ENCODE measurements around the gene SPG11.
"Not testable (repeated sequence)": the region's sequence is repeated elsewhere in the genome, so short reads cannot be mapped to it uniquely, and the experiment has no call there.

The SPG11 gene

DNA sequence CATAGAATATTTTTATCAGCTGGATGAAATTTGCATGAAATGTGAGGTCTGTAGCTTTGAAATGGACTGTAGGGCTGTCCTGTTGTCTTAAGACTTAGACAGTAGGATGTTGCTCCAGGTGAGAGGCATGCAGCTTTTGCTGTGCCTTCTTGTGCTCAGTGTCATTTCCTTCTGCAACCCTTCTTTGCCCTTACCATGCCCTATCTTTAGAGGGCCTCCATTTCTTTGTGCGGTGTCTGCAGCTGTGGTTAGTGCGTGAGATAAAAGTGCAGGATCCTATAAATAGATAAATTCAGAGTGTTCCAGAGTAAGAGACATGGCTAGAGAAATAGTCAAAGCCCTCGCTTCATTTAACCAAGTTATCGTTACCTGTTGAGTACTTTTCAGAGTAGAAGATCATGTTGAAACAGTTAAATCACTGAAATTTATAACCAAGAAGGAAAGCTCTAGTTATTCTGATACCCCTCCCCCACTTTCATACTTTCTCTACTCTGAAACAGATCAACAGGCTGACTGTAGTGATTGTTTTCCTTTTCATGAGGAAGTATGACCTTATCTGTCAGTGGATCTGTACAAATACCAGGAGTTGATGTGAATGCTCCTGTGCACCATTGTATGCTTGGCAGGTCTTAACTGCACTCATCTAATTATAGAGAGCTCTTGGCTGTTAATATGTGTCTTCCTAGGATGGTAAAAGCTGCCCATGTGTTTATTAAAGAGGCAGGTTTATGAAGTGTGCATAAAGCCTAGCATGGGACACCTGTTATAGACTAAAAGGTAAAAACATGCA, 108.3 kb downstream of the SPG11 start:
- no peak for DNase-seq

DNA sequence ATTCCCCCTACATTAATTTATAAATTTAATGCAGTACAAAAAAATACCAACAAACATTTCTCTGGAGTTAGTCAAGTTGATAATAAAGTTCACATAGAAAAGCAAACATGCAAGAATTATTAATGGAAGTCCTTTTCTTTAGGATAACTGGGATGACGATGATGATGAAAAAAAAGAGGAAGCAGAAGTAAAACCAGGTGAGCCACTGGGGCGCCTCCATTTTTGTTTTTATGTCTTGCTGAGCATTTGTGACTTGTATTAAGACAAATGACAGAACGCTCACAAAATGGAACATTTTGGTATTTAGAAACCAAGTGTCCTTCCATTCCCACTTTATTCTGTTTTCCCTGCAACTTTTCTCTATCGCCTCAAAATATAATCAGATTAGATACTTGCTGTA, 112.7 kb downstream of the SPG11 start:
- no peak for DNase-seq

DNA sequence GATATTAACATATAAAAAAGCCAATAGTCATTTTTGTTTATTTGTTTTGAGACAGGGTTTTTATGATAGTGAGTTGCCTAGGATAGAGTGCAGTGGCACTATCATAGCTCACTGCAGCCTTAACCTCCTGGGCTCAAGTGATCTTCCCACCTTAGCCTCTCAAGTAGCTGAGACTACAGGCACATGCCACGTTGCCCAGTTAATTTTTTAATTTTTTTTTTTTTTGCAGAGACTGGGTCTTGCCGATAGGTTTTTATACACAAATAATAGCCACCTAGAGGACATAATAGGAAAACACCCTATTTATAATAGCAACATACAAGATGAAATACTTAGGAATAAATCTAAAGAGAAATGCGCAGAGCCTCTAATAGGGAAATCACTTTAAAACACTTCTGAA, 113.2 kb downstream of the SPG11 start:
- DNase-seq = peak; percentile 7

DNA sequence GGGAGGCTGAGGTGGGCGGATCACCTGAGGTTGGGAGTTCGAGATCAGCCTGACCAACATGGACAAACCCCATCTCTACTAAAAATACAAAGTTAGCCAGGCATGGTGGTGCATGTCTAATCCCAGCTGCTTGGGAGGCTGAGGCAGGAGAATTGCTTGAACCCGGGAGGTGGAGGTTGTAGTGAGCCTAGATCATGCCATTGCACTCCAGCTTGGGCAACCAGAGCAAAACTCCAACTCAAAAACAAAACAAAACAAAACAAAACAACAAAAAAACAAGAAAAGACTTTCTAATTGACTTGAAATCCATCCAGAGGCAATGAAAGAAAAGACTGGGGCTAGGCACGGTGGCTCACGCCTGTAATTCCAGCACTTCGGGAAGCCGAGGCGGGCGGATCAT, 114.3 kb downstream of the SPG11 start:
- DNase-seq = not testable (repeated sequence)

DNA sequence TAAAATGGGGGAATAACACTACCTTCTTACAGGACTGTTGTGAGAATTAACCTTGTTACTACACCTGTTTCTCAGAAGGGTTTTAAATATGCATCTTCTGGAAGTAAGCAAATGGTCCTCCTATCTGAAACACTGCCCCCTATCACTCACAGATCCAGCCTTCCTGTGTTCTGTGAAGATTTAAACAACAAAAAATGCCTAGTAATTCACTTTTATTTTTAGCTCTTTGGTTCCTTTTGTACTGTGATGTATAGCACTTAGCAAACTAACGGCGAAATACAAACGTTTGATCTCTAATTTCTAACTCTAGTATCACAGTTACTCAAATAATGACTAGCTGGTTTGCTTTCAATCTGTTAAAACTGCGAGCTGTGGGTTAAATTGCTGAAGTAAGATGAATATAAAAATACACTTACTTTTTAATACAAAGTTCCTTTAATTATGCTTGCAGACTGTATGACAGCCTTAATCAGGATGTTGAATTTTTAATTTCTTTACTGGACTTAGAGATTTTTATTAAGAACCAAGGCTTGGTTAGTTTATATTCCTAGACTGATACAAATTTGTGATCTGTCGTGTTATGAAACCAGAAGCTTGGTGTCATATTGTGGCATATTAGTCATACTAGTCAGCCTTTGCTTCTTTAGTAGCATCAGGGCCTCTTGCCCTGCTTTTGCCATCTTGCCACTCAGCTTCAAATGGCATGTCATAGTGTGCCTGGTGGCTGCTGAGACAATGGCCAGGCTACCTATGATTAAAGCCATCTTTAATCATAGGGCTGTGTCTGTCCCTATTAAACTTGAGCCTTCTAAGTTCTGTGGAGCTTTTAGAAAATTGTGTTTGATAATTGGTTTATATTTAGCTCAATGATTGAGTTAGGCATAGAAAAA, 117.3 kb downstream of the SPG11 start:
- no peak for DNase-seq

DNA sequence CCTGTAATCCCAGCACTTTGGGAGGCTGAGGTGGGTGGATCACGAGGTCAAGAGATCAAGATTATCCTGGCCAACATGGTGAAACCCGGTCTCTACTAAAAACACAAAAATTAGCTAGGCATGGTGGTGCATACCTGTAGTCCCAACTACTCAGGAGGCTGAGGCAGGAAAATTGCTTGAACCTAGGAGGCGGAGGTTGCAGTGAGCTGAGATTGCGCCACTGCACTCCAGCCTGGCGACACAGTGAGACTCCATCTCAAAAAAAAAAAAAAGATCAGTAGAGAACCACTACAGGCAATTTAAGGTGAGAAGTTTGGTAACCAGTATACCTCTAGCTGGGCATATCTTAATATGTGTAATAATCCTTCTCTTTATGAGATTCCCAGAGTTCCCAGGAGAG, 118.7 kb downstream of the SPG11 start:
- DNase-seq = not testable (repeated sequence)

DNA sequence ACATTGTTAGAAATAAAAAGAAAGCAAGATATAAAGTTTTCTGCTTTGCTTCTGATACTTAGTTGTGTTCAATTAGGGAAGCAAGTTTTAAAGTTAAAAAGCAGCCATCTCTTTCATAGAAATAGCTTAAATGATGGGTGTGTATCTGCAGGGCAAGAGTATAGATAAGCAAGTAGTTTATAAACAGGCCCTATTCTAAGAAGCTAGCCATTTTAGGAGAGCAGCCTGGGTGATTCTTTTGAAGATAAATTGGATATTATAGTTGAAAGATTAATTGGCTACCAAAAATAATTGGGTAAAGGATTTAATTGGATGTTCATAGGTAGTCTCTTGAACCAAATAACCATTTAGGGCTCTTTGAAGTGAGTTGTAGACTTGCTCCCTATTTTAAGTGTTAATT, 120.9 kb downstream of the SPG11 start:
- no peak for DNase-seq

DNA sequence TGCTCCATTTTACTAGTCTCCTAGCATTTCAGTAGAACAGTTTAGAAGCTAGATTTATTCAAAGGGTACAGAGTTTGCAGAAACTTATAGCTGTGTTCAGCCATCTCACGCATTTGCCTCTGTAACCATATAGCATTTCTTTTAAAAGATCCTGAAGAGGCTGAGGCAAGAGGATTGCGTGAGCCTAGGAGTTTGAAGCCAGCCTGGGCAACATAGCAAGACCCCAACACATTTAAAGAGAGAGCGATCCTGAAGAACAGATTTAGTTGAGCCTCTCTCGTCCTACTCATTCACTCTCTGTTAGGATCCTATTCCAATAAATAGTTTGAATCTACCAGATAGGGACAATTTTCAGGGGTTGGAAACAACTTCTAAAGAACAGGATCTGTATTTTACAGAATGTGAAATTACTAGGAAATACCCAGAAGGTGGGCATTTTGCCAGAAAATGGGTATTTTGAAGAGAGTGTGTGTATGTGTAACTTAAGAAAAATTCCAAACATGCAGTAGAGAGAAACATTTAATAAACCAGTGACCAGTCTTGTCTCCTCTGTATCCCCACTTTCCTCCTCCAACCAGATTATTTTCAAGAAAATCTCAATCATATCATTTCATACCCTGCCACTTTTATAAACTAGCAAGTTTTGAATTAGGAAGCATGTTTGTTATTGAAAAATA, 122.0 kb downstream of the SPG11 start:
- DNase-seq = no peak

DNA sequence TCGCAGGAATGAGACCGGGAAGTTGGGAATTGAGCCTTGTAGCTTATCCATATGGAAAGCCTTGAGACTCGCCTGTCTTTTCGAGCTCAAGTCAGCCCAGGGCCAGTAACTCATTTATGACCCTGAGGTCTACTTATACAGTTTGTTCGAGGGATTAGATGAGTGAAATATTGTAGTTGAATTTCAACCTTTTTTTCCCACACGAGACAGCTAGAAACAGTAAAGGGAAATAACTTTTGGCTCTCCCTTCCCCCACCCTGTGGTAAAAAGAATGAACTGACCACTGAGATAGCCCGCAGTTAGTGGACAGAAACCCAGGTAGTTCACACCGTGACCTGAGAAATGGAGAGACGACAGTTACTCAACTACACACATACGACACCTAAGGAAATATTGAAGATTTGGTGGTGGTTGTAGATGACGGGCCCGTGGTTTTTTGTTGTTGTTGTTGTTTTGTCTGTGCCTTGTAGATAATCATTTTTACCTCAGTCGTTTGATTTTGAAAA, 125.7 kb downstream of the SPG11 start:
- DNase-seq = no peak

DNA sequence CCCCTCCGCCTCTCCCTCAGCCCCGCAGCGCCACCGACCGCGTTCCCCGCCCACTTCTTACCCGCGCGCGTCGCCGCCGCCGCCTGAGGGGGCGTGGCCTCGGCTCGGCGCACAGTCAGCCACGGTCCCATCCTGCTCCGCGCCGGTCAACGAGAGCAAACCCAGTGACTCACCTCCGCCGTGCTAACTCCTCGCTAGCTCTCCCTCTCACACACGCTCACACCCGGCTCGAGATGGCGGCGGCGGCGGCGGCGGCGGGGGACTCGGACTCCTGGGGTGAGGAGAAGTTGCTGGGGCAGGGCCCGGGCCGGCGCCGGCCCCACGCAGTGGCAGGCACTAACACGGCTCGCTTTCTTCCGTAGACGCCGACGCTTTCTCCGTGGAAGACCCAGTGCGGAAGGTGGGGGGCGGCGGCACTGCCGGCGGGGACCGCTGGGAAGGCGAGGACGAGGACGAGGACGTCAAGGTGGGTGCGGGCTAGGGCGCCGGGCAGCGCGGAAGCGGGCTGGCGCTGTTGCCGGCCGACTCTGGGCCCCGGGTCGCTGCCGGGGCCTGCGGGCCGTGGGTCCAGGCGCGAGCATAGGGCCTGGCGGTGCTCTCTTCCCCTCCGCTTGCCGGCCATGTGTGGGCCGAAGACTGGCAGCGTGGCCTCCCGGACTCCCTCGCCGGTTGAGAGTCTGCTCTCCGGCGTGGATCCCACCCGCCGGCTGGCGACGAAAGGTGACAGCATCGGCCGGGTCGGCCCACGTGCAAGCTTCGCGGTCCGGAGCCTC, 126.3 kb downstream of the SPG11 start, which contains the start of gene EIF3J:
TSS of gene EIF3J (plus strand) at position 186 of the 773 bp plus-strand sequence. CDS start at position 234, 48 bp downstream.
- DNase-seq = peak; percentile 95

DNA sequence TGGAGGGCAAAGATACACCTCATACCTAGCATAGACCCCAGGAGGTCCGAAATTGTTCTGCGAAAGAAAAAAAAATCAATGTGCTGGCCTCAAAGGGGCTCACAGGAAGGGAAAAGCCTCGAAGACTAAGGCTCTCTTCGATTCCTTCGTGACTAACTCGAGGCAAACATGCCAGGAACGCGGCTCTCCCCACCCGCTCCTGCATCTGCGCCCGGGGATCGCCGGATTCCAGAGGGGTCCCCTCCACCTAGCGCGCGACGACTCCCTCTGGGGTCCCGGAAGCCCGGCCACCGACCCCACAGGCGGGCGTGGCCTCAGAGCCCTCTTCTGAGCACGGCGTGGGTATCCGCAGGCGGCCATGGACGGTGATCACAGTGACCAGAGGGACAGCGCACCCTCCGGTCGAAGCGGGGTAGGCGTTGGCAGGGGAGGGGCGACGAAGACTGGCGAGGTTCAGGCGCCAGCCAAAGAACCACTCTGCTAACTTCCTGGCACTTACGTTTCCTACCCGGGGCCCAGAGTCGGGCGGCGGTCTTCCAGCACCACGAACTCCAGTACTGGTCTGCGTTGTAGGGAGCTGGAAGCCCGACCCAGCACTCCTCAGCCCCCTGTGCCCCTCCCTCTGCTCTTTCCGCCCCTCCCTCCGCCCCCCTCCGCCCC, 127.0 kb downstream of the SPG11 start:
- peak; percentile 59 for DNase-seq

DNA sequence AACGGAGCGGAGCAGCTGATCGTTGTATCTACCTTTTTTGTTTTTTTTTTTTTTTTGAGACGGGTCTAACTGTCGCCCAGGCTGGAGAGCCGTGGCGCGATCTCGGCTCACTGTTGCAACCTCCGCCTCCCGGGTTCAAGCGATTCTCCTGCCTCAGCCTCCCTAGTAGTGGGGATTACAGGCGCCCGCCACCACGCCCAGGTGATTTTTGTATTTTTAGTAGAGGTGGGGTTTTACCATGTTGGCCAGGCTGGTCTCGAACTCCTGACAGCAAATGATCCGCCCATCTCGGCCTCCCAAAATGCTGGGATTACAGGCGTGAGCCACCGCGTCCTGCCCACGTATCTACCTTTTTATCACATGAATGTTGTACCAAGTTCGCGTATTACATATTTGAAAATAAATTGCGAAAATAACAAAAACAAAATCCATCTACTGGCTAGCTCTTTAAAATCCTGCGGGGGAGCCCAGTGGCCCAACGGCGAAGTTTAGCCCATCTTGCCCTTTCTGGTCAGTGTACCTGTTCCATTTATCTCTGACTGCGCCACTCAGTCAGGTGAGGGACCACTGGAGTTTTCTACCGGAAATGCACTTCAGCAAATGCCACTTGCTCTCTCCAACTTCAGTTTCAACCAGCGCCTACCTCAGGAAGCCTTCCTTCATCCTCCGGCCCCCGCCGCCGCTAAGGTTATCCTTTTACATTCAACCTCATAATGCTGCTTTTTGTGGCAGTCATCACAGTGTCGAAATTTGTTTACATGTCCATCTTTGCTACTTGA, 127.8 kb downstream of the SPG11 start:
- no peak for DNase-seq

DNA sequence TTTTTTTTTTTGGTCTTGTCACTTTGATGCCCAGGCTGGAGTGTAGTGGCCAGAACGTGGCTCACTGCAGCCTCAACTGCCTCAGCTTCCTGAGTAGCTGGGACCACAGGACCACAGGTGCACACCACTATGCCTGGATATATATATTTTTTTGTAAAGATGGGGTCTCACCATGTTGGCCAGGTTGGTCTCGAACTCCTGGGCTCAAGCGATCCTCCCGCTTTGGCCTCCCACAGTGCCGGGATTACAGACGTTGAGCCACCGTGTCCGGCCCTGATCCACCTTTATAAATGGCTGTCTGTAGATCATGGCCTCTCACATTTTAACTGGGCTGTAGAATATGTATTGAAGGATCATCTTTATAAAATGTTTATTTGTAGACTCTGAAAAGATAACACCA, 128.4 kb downstream of the SPG11 start:
- no peak for DNase-seq

DNA sequence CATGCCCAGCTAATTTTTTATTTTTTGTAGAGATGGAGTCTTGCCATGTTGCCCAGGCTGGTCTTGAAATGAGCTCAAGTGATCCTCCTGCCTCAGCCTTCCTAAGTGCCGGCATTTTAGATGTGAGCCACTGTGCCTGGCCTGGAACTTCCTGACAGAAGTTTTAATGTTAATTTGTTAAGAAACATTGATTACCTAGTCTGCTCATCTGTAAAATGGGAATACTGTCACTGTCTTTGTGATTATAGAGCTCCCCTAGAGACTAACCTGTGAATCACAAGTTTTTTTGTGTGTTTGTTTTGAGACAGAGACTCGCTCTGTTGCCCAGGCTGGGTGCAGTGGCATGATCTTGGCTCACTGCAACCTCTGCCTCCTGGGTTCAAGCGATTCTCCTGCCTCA, 130.8 kb downstream of the SPG11 start:
- no peak for DNase-seq

DNA sequence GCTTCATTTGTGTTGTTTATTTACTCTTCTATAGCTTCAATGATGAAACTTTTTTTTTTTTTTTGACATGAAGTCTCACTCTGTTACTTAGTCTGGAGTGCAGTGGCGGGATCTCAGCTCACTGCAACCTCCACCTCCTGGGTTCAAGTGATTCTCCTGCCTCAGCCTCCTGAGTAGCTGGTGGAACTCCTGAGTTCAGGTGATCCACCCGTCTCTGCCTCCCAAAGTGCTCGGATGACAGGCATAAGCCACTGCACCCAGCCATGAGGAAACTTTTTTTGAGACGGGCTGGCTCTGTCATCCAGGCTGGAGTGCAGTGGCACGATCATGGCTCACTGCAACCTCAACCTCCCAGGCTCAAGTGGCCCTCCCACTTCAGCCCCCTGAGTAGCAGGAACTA, 131.2 kb downstream of the SPG11 start:
- not testable (repeated sequence) for DNase-seq

DNA sequence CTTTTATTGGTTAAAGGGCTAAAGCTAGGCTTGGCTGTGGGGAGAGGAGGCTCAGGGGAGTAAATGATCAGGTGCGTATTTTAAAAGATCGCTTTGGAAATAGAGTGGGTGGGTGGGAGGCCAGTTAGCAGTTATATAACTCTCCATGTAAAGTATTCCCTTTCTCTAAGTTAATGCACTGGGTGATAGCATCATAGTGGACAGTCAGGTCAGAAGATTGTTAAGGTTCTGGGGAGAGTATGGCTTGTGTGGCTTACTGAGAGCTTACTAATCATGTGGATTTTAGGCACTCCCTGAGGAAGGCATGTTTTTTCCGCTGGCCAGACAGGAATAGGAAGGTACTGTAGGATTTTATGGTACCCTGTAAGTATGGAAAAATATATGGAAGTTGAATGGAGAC, 132.8 kb downstream of the SPG11 start:
- DNase-seq = no peak

DNA sequence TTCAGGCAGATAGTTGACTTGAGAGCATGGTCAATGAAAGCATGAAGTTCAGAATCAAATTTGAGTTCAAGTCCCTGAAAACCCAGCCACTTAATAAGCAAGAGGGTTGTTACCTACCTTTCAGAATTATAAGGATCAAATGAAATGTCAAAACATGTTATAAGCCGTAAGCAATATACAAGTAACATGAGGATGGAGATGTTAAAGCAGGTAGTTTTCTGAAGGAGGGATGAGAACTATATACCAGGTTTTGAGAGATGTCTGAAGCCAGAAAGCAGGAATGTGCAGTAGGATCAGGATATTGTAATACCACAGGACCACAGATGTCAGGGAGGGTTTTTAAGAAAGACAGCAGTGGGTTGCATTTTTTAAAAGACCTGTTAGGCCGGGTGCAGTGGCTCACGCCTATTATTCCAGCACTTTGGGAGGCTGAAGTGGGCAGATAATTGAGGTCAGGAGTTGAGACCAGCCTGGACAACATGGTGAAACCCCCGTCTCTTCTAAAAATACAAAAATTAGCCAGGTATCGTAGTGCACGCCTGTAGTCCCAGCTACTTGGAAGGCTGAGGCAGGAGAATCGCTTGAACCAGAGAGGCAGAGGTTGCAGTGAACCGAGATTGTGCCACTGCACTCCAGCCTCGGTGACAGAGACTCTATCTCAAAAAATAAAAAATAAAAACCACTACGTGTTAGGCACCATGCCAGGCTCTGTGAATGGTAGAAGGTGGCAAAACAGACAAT, 133.4 kb downstream of the SPG11 start:
- DNase-seq = no peak

DNA sequence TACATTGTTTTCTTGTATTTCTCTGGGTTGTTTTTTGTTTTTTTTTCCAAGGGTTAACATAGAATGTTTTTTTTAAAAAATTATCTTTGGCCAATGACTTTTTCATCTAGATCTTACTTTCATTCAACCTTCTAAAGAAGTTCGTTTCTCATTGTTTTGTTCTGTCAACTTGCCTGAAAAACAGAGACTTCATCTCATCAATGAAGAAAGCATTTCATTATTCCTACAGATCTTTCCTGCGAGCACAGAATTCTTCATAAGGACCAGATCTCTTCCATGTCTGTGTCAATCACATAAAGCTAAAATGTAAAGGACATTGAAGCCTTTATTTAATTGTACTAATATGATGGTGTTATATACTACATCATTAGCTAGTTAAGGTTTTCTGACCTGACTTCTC, 136.2 kb downstream of the SPG11 start:
- DNase-seq = no peak

DNA sequence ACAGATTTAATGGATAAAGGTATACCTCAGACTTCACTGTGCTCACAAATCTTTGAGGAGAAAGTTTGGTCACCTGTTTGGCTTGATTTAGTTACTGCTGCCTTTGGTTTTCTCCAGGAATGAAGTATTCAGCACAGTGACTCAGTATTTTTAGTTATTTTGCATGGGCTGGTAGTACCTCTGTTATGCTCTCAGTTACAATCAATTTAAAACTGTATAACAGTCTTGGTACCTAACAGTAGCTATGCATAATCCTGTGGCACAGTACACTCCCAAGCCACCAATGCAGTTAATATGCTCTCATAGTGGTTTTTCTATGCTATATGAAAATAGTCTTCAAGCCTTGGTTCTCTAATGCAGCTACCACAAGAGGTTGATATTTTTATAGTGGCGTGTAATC, 138.4 kb downstream of the SPG11 start:
- no peak for DNase-seq

DNA sequence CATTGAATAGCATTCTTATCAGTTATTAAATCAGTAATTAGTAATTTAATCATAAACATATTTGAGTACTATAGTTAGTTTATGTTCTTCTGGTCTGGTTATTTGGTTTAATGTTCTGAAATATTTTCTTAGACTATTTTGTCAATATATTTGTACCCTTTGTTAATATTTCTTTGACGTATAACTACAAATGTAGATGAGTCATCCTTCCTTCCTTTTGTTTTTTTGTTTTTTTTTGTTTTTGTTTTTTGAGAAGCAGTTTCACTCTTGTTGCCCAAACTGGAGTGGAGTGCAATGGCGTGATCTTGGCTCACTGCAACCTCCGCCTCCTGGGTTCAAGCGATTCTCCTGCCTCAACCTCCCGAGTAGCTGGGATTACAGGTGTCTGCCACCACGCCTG, 143.9 kb downstream of the SPG11 start:
- DNase-seq = no peak
